CD4-positive, alpha-beta T cell treated with Interleukin-6 at 100 ng/mL for 8 hours (primary cell): ENCODE results near the gene BICRA.
"Not testable (repeated sequence)": the region's sequence is repeated elsewhere in the genome, so short reads cannot be mapped to it uniquely, and the experiment has no call there.

Source experiments
- DNase-seq: peaks from one replicate; pipeline ENCODE4 v3.0.0-alpha.2; 2020; ENCODE audit warnings: mixed read lengths, low spot score

The BICRA gene

DNA sequence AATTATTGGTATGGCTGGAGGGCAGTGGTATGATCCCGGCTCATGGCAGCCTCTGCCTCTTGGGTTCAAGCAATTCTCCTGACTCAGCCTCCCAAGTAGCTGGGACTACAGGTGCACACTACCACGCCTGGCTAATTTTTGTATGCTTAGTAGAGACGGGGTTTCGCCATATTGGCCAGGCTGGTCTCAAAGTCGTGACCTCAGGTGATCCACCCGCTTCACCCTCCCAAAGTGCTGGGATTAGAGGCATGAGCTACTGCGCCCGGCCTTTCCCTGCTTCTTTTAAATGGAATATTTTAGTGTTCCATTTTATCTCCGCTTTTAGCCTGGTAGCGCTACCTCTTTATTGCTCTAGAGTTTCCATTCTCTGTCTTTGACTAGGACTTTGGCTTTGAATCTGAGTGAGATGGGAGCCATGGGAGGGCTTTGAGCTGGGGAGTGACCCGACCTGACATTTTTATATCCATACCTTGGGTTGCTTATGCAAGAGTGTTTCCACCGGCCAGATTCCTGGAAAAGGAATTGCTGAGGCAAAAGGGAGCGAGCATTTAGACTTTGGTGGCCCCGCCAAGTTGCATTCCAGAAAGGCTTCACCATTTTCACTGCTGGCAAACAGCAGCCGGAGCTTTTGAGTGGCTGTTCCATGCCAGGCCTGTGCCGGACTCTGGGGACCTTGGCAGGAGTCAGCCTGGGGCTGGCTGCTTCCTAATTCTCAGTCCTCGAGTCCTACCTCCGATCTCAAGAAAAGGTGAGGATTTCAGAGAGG is 22.9 kb downstream of the BICRA start:
- DNase-seq: no peak

DNA sequence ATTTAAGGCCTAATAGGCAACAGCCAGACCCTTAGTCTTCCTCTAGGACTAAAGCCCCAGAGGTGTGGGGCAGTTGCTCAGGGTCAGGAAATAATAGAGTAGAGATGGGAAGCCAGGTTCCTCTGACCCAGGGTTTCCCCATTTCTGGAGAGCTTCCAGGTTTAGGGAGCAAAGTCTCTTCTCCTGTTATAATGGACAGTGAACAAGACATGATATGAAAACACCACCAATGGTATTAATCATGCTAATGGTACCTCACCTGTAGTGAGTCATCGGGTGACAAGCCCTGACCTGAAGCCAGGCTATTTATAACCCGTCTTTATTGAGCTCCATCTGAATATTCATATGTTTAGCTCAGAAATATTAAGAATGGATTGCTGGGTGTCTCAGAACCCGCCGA is 24.6 kb downstream of the BICRA start:
- DNase-seq: no peak

DNA sequence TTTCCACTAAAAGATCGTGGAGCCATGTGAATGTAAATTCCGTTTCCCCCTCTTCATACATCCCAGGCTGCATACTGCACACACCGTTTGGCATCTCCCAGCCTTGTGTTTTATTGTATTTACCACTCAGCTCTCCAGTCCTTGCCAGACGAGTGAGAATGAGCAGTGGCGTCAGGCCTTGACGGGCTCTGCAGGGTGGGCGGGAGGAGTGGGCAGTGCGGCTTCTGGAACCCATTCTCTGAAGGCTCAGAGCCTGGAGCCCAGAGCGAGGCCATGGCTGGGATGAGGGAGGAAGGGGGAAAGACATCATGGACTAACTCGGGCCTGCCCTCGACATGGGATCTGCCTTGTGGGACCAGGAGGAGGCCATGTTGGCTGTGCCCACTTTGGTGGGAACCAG is 25.1 kb downstream of the BICRA start:
- DNase-seq: no peak

DNA sequence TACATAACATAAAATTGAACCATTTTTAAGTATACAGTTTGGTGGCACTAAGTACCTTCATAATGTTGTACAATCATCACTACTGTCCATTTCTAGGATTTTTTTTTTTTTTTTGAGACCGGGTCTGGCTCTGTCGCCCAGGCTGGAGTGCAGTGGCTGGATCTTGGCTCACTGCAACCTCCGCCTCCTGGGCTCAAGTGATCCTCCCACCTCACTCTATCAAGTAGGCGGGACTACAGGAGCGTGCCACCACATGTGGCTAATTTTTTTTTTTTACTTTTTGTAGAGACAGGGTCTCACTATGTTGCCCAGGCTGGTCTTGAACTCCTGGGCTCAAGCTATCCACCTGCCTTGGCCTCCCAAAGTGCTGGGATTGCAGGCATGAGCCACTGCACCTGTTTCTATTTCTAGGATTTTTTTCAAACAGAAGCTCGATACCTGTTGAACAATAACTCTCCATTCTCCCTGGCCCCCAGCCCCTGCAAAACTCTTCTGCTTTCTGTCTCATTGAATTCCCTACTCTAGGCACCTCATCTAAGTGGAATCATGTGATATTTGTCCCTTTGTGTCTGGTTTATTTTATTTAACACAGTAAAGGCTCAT is 26.3 kb downstream of the BICRA start:
- DNase-seq: not testable (repeated sequence)

DNA sequence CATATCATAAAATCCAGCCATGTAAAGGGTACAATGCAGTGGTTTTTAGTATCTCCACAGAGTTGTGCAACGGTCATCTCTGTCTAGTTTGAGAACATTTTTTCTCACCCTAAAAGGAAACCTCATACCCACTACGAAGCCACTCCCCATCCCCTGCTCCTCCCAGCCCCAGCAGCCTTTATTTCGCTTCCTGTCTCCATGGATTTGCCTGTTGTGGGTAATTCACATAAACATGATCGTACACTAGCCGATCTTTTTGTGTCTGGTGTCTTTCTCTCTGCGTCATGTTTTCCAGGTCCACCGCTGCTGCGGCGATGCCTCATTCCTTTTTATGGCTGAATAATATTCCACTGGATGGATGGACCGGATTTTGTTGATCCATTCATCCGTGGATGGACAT is 28.6 kb downstream of the BICRA start:
- DNase-seq: no peak

DNA sequence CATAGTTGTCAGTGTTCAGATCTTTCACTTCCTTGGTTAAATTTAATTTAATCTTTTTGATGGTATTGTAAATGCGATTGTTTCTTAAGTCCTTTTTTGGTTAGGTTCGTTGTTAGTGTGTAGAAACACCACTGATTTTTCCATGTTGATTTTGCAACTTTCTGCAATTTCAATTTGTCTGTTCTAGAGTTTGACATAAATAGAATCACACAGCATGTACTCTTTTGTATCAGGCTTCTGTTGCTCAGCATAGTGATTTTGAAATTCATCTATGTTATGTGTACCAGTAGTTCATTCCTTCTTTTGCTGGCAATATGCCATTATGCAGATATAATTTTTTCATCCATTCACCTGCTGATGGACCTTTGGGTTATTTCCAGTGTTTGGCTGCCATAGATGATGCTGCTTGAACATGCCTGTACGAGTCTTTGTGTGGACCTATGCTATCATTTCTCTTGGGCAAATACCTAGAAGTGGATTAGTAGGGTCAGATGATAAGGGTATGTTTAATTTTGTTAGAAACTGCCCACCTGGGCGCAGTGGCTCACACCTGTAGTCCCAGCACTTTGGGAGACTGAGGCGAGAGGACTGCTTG is 33.1 kb downstream of the BICRA start:
- no peak for DNase-seq

DNA sequence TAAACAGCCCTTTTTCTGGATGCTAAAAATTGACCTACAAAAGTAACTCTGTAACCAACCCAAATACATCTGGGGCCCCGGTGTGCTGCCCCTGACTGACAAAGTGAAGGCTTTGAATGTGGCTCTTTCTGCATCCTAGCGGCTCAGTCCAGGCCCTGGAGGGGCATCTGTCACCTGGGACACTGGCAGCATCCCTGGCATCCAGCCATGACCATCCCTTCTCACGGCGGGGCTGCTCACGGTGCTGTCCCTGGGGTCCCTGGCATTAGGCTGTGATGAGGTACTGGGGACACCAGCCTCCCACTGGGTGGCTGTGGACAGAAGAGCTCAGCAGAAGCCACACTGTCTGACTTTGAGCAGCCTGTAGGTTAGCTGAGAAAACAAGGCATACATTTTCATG is 34.3 kb downstream of the BICRA start:
- no peak for DNase-seq

DNA sequence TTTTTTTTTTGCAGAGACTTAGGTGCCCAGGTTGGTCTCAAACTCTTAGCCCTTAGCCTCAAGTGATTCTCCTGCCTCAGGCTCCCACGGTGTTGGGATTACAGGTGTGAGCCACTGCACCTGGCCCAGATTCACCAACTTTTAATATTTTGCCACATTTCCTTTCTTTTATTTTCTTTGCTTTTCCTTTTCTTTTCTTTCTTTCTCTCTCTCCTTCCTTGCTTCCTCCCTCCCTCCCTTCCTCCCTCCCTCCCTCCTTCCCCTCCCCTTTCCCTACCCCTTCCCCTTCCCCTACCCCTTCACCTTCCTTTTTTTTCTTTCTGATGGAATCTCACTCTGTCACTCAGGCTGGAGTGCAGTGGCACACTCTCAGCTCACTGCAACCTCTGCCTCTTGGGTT is 35.3 kb downstream of the BICRA start:
- DNase-seq: no peak

DNA sequence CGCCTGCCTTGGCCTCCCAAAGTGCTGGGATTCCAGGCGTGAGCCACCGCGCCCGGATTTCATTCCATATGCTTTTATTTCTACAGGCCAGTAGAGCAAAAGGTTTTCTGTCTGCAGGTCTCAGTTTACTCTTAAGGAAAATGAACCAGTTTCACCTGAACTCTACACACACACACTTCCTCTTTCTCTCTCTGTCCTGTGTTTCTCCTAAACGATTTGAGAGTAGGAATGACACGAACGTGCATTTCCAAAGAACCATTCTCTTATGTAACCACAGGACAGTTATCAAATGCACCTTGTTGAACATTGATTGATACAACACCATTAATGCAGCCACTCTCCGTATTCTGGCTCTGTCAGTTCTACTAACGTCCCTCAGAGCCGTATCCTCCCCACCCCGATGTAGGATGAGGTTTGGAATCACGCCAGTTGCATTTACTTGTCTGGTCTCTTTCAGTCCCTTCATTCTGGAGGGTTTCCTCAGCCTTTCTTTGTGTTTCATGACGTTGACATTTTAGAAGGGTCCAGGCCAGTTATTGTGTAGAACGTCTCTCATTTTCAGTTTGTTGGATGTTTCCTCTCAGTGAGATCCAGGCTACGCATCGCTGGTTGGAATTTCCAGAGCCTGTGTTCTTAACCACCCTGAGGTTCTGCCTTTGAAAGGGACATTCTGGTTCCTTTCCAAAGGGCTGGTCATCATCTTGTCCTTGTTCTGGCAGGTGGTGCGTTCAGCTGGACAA is 36.0 kb downstream of the BICRA start:
- no peak for DNase-seq

DNA sequence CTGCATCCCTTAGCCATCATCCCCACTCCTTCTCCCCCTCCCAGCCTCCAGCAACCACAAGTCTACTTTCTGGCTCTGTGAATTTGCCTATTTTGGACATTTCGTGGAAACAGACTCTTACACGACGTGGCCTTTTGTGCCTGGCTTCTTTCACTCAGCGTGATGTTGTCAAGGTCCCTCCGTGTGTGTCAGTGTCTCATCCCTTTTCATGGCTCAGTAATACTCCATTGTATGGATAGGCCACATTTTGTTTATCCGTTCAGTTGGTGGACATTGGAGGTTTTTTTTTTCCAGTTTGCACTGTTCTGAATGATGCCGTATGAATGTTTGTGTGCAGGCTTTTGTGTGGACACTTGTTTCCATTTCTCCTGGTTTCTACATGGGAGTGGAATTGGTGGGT is 38.0 kb downstream of the BICRA start:
- DNase-seq: no peak

DNA sequence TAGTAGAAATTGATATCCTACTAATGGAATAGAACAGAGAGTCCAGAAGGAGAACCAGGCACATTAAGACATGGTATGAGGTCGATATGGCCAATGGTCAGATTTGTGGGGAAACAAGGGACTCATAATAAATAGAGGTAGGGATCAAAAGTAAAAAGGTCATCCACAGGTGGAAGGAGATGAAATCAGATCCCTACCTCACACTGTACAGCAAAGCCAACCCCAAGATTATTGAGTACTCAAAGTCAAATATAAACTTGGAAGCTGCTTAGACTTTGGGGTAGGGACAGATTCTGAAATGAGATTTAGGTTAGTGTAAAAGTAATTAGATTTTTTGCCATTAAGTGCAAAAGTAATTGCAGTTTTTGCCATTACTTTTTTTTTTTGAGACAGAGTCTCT is 40.7 kb downstream of the BICRA start:
- DNase-seq: no peak

DNA sequence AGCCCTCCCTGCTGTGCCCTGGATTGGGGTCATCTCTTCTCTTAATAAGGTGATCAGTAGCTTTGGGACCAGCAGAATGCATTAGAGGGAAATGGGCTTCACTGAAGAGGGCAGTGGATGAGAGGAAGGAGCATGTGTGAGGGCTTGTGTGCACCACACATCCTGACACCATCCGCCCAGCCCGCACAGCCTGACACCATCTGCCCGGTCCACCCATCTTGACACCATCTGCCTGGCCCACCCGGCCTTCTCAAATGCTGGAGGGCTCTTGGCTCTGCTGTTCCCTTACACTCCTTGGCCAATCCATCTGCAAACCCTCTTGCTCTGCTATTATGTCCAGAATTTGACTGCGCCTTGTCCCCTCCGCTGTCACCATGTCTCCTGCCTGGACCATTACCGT is 41.8 kb downstream of the BICRA start:
- DNase-seq: no peak

DNA sequence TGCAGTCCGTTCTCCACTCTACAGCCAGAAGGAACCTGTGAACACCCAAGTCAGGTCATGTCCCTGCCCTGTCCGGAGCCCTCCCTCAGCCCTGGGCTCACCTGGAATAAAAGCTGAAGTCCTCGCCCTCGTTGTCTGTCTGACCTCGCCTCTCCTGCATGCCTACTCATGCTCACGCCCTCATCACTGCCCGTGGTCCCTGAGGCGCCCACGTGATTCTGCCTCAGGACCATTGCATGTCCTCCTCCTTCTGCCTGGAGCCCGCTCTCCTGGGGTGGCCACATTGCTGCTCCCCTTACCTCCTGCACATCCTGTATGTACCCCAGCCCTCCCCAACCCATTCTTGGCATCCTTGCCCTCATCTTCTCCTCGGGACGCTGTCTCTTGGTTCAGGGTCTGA is 42.2 kb downstream of the BICRA start:
- no peak for DNase-seq

DNA sequence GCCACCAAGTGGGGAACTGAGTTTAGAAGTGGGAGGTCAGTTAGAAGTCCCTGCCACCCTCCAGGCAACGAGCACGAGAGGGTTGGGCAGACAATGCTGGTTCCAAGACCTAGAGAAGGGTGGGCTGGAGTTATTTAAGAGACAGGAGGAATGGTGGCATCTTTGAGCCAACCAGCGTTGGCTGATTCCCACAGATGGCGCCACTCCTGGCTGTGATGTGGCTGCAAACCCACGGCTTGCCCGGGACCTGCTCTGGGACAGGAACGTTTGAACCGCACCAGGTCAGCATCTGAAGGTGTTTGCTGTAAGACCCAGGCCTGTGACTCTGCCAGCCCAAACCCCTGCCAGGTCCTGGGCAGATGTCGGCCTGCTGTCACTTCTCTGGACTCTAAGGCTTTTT is 42.8 kb downstream of the BICRA start:
- no peak for DNase-seq

DNA sequence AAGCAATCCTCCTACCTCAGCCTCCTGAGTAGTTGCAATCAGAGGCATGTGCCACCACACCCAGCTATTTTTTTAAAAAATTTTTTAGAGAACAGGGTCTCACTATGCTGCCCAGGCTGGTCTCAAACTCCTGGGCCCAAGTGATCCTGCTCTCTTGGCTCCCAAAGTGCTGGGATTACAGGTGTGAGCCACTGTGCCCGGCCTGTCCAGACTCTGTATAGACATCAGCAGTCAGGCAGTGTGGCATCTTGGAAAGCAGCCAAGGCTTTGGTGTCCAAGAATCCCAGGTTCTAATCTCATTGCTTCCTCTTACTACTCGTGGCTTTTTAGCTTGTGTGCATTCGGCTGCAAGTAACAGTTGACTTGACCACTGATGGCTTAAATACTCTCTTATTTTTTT is 43.4 kb downstream of the BICRA start:
- DNase-seq: no peak

DNA sequence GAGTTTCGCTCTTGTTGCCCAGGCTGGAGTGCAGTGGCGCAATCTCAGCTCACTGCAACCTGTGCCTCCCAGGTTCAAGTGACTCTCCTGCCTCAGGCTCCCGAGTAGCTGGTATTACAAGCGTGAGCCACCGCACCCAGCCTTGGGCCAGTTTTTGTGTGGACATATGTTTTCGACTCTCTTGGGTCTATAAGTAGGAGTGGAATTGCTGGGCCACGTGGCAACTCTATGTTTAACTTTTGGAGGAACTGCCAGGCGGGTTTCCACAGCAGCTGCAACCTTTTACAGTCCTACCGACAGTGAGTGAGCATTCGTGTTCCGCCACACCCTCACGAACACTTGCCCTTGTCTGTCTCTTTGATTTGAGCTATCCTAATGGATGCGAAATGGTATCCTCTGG is 44.9 kb downstream of the BICRA start:
- DNase-seq: no peak

DNA sequence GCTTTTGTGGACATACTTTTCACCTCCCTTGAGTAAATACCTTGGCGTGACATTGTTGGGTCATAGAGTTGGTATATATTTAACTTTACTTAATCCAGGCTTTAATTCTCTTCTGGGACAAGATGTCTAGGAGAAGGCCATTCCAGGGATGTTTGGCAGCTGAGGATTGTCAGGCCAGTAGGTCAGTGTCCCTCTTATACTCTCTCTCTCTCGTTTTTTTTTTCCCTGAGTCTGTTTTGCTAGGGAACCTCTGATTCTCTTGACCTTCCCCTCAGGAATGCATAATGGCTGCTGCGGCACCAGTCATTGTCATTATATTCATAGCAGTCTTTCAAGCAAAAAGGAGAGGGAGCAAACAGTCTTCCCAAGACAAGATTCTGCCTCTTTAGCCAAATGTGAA is 48.8 kb downstream of the BICRA start:
- DNase-seq: no peak

DNA sequence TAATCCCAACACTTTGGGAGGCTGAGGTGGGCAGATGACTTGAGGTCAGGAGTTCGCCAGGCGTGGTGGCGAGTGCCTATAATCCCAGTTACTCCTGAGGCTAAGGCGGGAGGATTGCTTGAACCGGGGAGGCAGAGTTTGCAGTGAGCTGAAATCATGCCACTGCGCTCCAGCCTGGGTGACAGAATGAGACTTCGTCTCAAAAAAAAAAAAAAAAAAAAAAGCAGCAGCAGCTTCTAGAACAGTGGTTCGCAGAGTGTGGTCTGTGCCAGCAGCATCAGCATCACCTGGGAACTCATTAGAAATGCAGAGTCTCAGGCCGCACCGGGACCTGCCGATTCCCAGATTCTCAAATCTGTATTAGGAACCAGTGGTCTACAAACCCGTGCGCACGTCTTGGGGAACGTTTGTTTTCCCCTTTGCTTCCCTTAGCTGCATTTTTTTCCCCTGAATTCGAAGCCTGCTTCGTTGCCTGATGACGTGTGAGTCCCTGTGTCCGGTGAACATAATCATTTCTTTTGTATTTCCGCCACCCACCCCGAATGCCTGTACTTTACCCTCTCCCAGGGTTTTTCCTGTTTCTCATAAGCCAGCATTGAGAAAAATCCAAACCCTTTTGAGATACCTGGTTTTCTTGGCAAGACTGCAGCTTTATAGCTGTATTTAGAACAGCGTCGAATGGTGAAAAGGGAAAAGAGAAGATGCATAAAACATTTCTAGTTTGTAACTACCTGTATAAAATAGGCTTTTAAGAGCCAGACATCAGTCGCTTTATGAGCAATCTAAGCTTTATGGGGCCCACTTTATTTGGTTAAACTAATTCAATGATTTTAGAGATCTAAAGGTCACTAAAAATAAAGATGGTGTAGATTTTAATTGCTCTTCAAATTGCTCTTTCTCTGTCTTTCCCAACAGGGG is 49.8 kb downstream of the BICRA start:
- DNase-seq: no peak

DNA sequence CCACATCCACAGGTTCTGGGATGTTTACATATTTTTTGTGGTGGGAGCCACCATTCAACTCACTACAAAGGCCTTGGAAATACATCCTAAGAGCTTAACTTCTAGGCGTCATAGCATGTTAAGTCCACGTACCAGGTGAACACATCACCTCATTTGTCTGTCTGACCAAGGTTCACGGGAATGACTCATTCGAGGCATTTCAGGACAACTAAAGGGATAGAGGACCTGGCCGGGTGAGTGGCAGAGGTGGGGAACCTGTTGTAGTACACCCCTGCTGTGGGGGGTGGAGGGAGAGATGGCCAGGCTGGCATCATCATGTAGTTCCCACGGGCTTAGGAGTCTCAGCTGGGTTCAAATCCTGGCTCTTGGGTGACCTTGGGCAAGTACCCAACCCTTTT is 51.5 kb downstream of the BICRA start:
- DNase-seq: no peak

DNA sequence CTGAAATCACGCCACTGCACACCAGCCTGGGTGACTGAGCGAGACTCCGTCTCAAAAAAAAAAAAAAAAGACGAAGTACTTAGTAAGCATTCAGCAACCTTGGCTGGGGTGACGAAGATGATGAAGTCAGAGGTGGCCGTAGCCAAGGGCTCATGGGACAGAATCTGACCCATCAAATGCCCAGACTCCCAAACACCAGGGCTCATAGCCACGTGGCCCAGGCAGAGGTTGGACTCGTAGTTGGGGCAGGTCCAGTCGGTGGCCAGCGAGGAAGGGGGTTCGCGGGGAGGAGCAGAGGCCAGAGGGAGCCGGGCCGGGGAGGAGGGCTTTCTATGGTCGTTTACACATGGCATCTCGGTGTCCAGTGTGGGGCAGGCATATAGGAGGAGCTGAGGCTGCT is 52.2 kb downstream of the BICRA start:
- no peak for DNase-seq

DNA sequence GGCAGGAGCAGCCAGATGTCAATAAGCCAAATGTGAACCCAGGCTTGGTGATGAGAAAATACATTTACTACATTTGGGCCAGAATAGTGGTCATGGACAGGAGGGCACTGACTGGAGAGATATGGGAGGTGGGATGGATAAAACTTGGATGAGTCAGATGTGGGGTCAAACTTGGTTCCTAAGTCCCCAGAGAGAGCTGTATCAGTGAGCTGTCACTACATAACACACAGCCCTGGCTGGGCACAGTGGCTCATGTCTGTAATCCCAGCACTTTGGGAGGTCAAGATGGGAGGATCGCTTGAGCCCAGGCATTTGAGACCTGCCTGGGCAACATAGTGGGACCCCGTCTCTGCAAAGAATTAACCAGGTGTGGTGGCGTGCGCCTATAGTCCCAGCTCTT is 52.7 kb downstream of the BICRA start:
- DNase-seq: no peak

DNA sequence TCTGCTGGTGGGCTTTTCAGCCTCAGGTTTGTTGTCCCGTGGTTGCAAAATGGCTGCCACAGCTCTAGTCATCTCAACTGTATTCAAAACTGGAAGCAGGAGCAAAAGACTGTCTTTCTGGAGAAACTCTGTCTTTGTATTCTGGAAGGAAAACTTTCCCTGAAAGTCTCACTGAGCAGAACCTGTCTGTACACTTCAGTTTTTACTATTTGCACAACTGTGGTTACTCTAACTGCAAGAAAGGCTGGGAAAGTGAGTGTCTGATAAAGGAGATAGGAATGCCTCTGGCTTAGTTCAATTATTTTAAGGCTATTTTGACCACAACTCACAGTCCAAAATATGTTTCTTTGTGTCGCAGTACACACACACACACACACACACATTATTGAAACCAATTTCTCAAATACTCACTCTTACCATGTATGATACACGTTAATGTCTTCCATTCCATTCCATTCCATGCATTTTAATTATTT is 54.5 kb downstream of the BICRA start:
- DNase-seq: no peak
